Measurements from ENCODE around the gene ITGA4.

Gene ITGA4

GRCh38 chr2:181576431-181576830 lies 119.2 kb downstream of the ITGA4 start:
- no peak for DNase-seq

- DNase-seq: no peak
These were observed 121.6 kb downstream of the ITGA4 start for GRCh38 chr2:181578829-181579228.

GRCh38 chr2:181581534-181581933 lies 124.3 kb downstream of the ITGA4 start:
- DNase-seq: peak in 1 of 2 experiments; percentile 16

DNA sequence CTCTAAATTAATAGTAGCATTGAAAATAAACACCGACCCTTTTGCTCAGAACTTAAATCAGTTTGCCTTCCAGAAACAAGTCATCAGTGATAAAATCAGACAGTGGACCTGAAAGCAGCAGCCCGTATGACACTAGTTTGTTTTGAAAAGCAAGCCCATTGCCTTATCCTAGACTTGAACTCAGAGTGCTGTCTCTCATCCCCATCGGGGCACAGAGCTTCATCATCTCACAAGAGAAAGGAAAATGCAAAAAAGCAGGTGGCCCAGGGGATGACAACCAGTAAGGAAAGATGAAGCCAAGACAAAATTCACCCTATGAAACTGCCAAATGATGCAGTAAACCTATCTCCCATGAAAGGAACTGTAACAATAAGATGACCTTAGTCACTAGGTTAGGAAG lies 128.5 kb downstream of the ITGA4 start:
- DNase-seq: no peak
